LNCaP clone FGC (cell line): ENCODE measurements around the gene KCNQ1.

Experiments
- DNase-seq: peaks from one replicate; pipeline ENCODE4 v3.0.0-alpha.2; 2011; ENCODE audit warnings: low read depth
- H3K4me3 ChIP-seq: 2 replicates; pipeline ENCODE4 v1.5.1; 2011; ENCODE audit warnings: mild to moderate bottlenecking, low read depth, low read length, control low read depth
- TF ChIP-seq, protein P1 (sequence below): IDR thresholded peaks from 2 replicates; pipeline ENCODE4 v1.5.1; 2012; ENCODE audit warnings: mild to moderate bottlenecking; ENCODE audit not compliant: control insufficient read depth, insufficient read depth; ENCODE audit errors: extremely low read depth

Gene KCNQ1

DNA sequence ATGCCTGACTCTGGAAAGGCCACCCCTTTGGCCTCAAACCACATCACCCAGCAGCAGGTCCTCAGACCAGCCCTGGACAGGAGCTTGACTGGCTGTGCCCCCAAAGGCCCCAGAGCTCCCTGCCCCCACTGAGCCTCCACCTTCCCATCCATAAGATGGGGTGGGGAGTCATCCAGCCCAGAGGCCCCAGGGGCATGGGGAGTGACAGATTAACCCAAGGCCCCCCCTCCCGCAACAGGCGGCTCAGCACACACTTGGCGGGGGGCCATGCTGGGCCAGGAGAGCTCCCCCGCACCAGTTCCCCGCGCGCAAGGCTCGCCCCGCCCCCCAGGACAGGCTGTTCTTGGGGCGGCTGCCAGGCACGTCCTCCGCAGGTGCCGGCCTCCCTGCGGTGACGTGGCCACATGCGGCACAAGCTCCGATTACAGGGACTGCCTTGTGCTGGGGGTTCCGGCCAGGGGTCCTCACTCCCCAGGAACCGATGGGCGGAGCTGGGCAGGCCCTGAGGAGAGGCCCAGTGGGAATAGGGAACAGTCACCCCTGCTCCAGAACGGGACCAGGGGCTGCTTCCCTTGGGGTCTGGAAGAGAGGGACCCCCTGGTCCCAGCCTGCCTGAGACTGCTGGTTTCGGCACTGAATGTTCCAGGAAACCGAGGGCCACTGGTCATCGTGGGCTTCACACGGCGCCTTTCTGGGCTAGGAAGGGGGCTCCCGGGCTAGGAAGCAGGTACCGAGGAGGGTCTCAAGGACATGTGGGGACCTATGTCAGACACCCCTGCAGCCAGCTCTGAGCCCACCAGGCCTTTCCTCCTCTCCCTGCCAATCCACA is 445.9 kb downstream of the KCNQ1 start:
- no peak for DNase-seq
- peak overlapping the region; percentile 10; the same call in 1 of the 2 replicates for H3K4me3 ChIP-seq
- TF ChIP-seq, protein P1, sequence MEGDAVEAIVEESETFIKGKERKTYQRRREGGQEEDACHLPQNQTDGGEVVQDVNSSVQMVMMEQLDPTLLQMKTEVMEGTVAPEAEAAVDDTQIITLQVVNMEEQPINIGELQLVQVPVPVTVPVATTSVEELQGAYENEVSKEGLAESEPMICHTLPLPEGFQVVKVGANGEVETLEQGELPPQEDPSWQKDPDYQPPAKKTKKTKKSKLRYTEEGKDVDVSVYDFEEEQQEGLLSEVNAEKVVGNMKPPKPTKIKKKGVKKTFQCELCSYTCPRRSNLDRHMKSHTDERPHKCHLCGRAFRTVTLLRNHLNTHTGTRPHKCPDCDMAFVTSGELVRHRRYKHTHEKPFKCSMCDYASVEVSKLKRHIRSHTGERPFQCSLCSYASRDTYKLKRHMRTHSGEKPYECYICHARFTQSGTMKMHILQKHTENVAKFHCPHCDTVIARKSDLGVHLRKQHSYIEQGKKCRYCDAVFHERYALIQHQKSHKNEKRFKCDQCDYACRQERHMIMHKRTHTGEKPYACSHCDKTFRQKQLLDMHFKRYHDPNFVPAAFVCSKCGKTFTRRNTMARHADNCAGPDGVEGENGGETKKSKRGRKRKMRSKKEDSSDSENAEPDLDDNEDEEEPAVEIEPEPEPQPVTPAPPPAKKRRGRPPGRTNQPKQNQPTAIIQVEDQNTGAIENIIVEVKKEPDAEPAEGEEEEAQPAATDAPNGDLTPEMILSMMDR: no peak

DNA sequence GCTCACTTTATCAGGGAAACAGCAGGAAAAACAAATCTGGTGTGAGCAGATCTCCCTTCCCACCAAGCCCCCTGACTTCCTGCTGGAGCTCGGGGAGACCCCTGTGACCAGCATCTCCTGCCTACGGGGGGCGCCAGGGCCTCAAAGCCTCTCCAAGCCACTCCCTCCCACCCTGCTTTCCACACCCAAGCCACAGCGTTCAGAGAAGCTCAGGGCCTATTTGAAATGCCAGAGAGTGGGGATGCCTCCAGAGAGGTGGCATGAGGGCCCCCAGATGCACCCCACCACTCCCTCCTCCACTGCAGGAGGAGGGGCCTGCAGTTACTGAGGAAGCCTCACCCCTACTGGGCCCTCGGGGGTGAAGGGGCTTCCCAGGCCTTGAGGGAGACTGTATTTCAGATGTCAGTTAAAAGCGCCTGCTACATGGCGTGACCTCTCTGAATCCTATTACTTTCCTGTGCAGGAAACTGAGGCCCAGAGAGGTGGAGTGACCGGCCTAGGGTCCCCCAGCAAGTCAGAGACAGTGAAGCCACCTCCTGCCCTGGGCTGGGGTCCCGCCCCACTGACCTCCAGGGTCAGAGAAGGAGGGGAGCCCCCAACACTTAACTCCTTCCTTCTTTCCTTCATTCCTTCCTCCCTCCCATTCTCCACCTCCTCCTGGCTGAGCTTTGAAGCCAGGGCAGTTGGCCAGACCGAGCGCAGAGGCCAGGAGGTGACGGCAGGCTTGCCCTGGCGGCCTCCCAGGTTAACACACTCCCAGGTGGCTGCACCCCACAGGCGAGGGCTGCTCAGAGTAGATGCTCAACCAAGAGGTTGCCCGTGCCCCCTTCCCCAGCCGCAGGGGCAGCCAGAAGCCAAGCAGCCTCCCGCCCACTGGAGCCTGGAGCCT is 446.8 kb downstream of the KCNQ1 start:
- DNase-seq: no peak
- TF ChIP-seq, protein P1: 0 out of 2 replicates have a peak, but pooled peaks have one; percentile 2
- H3K4me3 ChIP-seq: no peak overlapping the region

DNA sequence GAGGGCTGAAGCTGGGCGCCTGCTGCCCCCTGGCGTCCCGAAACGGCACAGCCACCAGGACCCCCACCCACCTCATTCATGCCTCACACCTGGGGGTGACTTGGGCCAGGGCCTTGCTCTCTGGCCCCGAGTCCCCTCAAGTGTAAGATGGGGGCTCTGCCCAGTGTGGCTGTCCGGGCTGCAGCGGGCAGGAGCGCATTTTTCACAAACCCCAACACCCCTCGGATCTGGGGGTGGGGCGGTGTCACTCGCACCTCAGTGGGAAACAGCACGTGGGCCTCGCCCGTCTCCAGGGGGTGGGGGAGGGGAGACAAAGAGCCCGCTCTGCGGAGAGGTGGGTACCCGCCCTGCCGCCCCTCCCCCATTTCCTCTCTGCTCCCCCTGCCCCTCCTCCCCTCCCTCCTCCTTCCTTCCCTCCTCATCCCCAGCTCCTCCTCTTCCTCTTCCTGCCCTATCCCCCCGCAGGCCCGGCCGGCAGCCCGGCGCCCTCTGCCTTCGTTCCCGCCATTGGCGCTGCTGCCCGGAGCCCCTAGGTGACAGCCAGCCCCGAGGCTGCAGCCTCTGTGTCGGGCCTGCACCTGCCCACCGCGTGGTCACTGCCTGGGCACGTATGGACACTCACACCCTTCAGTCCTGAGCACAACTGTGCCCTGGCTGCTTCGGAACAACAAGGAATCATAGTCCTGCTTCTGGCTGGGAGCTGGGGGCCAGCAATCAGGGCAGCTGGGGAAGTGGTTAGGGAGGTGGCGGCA is 447.6 kb downstream of the KCNQ1 start:
- TF ChIP-seq, protein P1: peak; percentile 79
- DNase-seq: no peak
- no peak overlapping the region for H3K4me3 ChIP-seq

DNA sequence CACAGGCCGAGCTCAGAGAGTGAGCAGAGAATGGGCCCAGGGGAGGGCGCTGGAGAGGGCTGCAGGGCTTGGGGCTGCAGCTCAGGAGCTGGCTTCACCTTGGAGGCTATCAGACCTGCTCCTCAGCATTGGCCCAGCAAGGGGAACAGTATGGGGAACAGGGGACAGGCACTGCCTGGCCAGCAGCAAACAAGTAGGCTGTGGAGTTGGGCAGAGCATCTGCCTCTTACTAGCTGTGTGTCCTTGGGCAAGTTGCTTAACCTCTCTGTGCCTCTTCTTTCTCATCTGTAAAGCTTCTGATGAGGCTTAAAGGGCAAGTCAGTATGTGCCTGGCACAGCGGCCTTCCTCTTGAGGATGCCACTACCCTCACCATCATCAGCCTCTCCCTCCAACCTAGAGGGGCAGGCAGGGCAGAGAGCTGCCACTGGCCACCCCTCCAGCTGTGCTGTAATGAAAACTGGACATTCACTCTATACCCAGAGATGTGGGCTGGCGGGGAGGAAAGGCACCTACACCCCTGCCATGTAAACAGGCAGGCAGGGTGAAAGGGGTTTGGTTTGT is 448.2 kb downstream of the KCNQ1 start:
- H3K4me3 ChIP-seq: no peak overlapping the region
- TF ChIP-seq, protein P1: no peak
- DNase-seq: no peak

DNA sequence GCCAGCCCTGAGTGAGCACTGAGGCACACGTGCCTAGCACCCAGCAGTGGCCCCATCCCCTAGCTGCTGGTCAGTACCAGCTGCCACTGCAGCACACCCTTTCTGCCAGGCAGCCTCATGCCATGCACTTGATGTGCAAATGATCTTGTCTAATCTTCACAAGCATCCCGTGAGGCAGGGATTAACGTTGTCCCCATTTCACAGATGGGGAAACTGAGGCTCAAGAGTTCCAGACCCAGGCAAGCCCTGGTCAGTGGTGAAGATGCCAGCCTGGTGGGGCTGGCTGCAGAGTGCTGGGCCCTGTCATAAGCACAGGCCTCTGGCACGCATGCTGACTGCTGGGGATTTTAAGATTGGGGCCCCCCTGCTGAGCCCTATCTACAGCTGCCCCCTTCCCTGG is 449.1 kb downstream of the KCNQ1 start:
- DNase-seq: no peak
- H3K4me3 ChIP-seq: no peak overlapping the region
- TF ChIP-seq, protein P1: no peak

DNA sequence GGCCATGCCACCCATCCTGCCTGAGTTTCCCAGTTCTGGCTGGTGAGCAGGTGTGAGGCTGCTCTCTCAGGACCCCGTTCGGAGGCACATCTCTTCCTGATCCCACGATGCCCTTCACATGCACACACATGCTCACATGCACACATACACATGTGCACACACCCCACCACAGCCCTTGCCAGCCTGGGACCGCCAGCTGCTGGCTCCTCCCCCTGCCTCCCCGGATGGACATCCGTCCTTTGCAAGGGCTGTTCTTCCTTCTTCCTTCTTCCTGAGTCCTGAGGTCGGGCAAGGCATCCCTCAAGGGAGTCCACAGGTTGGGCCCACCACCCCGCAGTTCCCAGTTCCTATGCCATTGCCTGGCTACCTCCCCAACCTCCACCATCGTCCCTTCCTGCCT is 451.2 kb downstream of the KCNQ1 start:
- no peak overlapping the region for H3K4me3 ChIP-seq
- no peak for DNase-seq
- TF ChIP-seq, protein P1: no peak
